GM15510 (cell line): ENCODE measurements around the gene CCDC3.

ENCODE experiments used
- POLR2A ChIP-seq: IDR thresholded peaks from 3 replicates; pipeline ENCODE4 v1.6.1; 2011; ENCODE audit warnings: borderline replicate concordance; ENCODE audit not compliant: insufficient read length; ENCODE audit errors: extremely low read depth

CCDC3 gene

DNA sequence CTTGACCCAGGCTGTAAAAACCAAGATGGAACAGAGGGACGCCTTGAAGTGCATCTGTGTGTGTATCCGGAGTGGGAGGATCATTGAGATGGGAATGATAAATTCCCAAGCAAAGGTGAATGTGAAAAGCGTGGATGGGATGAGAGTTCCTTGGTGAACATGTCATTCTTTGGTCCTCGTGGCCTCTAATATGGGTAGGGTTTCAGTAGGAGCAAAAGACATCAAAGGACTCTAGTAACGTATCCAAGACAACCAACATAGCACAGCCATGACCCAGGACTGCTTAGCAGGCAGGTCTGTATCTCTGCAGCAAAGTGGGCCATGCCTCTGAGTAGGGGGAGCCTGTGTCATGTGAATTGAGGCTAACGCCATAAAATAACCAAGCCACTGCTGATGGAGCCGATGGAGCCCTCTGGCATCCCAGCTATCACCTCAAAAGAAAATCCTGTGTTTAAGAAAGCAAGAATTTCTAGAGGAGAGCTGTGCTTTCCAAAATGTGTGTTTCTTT, 98.6 kb downstream of the CCDC3 start:
- TF ChIP-seq POLR2A: no peak

DNA sequence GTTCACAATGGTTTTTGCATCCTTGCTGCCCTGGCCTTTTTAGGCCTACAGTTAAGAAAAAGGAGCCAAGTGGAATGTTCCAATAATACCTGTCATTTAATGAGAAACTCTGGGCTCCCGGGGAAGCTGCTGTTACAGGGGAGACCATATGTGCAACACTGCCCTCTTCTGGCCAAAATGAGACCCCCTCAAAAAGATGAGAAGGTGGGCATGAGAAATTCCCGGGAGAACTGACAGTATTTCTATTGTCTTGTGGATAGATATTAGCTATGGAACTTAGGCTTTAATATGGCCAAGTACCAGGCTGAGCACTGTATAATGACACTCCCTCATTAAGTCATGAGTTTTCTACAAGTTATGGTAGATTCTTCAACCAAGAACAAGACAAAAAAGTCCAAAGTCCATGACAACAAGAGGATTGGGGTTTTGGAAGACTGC, 99.4 kb downstream of the CCDC3 start:
- no peak for TF ChIP-seq POLR2A

DNA sequence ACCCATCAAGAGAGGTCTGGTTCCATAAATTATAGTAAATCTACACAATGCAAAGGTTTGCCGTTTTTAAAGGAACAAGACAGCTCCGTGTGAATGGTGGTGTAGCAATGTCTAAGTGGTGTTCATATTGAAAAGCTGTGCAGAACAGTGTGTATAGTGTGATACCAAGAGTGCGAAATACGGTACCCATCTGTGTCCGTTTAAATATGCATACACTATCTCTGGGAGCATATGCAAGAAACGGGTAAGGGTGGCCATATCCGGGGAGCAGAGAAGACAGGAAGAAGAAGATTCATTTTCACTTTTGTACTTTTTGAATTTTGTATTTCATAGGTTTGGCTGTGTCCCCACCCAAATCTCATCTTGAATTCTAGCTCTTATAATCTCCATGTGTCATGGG, 102.0 kb downstream of the CCDC3 start:
- TF ChIP-seq POLR2A: no peak

DNA sequence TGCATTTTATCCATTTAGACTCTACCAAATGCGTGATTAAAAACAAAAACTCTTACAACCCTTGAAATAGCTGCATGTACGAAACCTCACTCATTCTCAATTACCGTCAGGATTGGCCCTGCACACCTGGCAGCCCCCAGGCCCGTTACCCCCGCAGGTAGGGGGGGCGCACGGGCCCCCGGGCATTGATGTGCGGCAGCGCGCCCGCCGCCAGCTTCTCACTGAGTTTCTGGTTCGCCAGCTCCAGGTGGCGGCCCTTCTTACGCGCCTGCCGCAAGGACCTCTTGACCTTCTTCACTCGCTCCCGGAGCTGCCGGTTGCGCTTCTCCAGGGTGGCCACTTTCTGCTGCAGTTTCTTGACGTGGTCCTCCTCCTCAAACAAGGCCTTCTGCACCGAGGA, 103.2 kb downstream of the CCDC3 start:
- TF ChIP-seq POLR2A: no peak

DNA sequence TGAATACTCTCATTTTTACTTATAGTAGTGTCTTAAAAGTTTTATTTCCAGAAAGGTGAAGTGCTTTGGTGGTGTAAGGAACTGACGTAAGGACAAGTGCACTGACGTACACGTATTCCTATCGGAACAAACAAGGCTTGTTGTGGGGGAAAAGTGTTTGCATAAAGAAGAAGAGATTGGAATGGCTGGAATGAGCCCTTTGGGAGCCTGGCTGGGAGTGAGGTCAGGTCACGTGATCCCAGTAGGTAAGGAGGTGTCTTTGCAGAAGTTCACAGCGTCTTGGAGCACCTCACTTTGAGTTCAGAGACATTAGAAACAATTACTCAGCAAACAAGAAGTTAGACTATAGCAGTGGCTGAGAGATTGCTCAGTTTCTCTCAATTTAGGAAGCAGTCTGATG, 104.2 kb downstream of the CCDC3 start:
- TF ChIP-seq POLR2A: no peak

DNA sequence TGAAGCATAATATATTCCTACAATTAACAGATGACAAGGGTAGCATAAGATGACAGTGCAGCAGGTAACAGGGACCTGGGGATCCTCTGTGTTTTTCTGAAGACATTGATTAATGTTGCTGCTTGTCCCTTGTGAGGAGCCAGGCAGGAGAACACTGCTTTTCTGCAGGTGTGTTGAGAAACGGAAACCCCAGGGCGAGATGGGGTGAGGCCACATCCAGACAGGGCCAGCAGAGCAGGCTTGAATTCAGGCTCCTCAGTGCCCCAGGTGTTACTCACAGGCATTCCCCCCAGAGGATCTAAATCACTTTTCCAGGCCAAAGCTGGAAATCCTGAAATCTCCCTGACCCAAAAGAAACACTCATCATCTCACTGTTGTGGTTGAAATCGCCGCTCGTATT, 105.3 kb downstream of the CCDC3 start:
- no peak for TF ChIP-seq POLR2A

DNA sequence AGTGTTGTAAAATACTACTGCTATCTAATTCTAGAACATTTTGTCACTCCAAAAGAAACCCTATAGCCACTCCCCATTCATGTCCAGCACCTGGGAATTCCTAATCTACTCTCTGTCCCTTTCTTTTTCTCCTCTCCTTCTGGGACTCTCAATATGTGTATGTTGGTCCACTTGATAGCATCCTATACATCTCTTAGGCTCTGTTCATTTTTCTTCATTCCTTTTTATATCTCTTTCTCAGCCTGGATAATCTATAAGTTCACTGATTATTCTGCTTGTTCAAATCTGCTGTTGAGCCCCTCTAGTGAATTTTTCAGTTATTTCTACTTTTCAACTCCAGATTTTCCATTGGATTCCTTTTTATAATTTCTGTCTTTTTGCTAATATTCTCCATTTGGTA, 108.6 kb downstream of the CCDC3 start:
- TF ChIP-seq POLR2A: no peak

DNA sequence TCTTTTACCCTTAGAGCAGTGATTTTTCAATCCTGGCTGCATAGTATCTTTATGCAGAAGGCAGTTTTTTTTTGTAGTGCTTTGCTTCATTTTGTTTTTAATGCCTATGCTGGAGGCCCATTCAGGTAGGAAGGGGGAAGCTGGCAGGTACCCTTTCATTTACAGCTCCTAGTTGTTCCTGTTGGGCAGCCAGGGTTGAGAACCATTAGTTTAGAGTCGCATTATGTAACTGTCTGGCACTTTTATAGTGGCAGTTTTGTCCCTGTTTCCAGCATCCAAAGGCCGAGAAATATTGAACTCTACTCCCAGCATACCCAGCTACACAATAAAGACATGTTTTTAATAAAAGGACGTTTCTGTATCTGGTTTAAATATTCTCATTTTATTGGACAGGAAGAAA, 110.6 kb downstream of the CCDC3 start:
- TF ChIP-seq POLR2A: no peak

DNA sequence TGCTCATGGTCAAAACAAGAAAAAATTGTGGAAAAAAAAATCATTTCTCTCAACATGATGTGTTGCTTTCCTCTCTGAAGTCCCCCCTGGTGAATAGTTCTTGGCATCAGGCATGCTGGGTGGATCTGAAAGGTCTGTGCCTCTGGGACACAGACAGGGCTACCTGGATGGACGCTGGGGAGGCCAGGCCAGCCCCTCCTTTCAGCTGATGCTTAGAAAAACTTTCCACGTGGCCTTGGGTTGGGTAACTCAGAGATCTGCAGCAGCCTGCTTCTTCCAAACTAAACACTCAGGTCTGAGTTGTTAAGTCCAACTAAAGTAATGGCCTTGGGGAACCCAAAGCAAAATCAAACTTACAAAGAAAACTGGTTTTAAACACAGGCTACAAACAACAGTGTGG, 113.0 kb downstream of the CCDC3 start:
- TF ChIP-seq POLR2A: no peak

DNA sequence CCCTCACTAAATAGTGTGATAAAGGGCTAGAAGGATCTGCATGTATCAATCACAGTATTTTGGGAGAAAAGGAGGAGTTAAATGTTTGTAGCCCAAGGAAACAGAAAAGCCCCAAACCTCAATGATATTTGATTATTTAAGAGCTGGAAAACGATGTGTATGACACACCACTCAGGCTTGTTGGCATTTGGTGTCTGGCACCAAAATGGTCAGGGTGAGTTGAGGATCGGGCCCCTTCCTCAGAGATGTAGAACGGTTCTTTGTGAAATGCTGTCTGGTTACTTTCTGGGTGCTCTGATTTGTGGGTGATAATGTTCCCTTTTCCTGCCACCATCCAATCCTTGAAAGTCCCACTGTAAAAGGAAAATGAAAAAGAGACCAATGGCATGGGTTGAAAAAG, 113.7 kb downstream of the CCDC3 start:
- TF ChIP-seq POLR2A: no peak

DNA sequence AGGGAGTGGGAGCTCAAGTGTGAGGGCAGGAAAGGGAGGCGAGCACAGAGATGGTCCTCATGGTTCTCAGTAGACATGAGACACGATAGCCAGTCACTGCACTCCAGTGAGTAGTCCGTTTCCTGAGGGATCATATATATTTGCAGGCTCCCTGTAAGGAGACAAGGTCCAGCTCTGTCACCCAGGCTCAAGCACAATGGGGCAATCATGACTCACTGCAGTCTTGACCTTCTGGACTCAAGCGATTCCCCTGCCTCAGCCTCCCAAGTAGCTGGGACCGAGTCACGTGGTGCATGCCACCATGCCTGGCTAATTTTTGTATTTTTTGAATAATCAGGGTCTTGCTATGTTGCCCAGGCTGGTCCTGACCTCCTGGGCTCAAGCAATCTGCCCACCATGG, 116.7 kb downstream of the CCDC3 start:
- TF ChIP-seq POLR2A: no peak

DNA sequence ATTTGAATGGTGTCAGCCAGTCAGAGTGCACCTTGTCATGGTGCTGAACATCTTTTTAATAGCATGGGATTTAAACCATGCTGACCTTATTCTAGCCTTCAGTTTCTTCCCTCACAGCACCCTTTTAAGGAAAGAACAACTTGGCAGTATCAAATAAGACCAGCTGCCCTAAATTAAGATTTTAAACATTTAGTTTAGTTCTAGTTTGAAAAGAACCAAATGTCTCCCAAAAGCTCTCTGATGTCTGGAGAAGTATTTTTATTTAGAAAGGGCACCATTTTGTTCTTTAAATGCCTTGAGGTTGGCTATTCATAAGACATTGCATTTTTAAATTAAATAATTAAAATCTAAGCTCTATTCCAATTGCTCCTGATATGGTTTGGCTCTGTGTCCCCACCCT, 121.1 kb downstream of the CCDC3 start:
- TF ChIP-seq POLR2A: no peak

DNA sequence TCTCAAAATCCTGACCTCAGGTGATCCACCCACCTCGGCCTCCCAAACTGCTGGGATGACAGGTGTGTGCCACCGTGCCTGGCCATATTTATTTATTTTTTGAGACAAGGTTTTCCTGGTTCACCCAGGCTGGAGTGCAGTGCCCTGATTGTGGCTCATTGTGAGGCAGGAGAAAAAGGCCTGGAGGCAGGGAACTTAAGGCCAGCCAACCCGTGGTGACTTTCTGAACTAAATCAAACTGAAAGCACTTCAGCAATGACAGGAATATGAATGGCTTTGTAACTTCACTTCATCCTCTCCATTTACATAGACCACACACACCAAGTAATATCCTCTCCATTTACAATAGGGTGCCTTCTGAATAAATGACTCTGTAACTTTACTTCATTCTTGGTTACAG, 124.4 kb downstream of the CCDC3 start:
- TF ChIP-seq POLR2A: no peak

DNA sequence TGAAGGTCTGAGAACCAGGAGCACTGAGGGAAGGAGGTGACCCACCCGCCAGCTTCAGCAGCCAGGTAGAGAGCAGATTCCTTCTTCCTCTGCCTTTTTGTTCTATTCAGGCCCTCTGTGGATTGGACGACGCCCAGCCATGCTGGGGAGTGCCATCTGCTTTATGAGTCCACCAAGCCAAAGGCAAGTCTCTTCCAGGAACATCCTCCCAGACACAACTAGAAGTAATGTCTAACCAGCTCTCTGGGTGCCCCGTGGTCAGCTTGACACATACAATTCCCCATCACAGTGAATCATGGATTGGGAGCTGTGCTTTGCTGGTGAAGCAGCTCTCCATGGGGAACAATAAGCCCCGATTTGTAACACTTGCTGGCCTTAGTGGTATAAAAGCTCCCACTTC, 125.2 kb downstream of the CCDC3 start:
- no peak for TF ChIP-seq POLR2A

DNA sequence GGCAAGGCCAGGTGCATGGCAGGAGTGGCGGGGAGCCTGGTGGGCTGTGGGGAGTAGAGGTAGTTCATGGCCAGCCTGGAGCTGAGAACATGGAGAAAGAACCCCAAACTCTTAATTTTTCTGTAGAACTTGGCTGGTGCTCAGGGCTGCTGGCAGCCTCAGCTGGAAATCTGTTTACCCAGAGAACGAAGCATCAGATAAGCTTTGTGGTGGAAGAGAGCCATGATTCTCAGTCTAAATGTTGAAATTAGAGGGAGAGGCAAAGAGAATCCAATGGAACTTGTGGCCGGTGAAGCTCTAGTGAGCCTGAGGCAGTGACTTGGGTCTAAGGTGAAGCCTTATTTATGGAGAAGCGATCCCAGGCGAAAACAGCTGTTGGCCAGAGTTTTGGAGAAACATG, 126.4 kb downstream of the CCDC3 start:
- no peak for TF ChIP-seq POLR2A

DNA sequence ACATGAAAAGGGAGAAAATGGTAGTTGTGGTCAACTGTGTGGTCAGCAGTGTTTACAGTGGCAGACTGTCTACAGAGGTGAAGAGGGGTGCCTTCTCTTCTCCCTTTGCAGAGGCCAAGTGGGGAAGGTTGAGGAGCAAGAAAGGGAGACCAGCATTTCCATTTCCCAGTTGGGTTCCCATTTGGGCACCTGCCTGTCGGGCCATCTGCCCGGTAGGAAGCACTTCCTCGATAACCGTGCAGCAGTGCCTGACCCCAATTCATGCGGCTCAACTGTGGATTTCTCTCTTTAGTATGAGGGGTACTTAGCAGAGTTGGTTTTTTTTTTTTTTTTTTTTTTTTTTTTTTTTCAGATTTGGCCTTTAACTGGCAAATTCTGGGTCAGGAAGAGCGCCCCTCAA, 127.0 kb downstream of the CCDC3 start:
- TF ChIP-seq POLR2A: no peak

DNA sequence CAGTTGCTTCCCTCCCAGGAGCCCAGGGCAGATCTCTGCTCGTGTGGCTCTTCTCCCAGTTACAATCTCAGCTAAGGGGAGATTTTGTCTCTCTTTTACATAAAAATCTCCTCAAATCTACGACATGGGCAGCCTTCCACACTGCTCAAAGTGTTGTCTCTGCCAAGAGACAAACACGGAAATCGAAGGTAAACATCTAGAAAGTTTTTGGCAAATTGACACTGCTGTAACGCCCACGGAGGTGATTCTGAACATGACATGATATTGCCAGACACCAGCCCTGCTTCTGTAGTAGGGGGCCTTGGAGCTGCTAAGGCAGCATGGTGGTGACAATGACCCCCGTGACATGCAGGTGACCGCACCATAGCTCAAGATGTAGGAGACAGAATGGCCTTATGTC, 128.3 kb downstream of the CCDC3 start:
- TF ChIP-seq POLR2A: no peak
